GM12878 (cell line): ENCODE results near the gene CD69. TPM values are rescaled to one million over a fixed set of nuclear protein-coding genes. Genes with fewer than 3 reads are reported as not detected.

Experiments used
- BHLHE40 ChIP-seq, 2 experiments: fragments of 450-650 bp in 1 of 2; IDR thresholded peaks; 2 replicates each; pipeline ENCODE4 v1.6.1; 2011 to 2017; ENCODE audit warnings: low read depth in 2 of 2, borderline replicate concordance in 1 of 2, improper control_type of control experiment in 1 of 2, low read length in 1 of 2, mild to moderate bottlenecking in 1 of 2
- CREB1 ChIP-seq: IDR thresholded peaks from 2 replicates; pipeline ENCODE4 v1.6.1; 2012; ENCODE audit warnings: low read depth, mild to moderate bottlenecking, inconsistent platforms
- CTCF ChIP-seq, 3 experiments: IDR thresholded peaks in 2 of 3; conservative IDR thresholded peaks in 1 of 3; 2 replicates each; pipeline ENCODE4 v1.5.1; 2011; ENCODE audit warnings: low read depth in 3 of 3, low read length in 3 of 3, mild to moderate bottlenecking in 3 of 3, control low read depth in 2 of 3, moderate library complexity in 2 of 3, inconsistent platforms in 1 of 3, mixed read lengths in 1 of 3; ENCODE audit not compliant: control insufficient read depth in 2 of 3, insufficient read depth in 1 of 3; ENCODE audit errors: extremely low read depth in 1 of 3
- E2F4 ChIP-seq: IDR thresholded peaks from 2 replicates; pipeline ENCODE4 v1.6.1; 2012; ENCODE audit warnings: low read depth, low read length, improper control_type of control experiment
- HDAC6 ChIP-seq: fragments of 200-600 bp; sonication (generic); IDR thresholded peaks from one replicate; pipeline ENCODE4 v1.8.0; 2017; ENCODE audit warnings: antibody characterized with exemption; ENCODE audit not compliant: unreplicated experiment
- MTA2 ChIP-seq: fragments of 450-650 bp; IDR thresholded peaks from 2 replicates; pipeline ENCODE4 v1.6.1; 2016; ENCODE audit warnings: low read depth, mild to moderate bottlenecking, moderate library complexity
- PKNOX1 ChIP-seq: fragments of 450-650 bp; IDR thresholded peaks from 2 replicates; pipeline ENCODE4 v1.6.1; 2016; ENCODE audit warnings: mild to moderate bottlenecking
- PRDM15 ChIP-seq: fragments of 450-650 bp; formaldehyde crosslinking; IDR thresholded peaks from 2 replicates; pipeline ENCODE4 v1.4.0; 2020; ENCODE audit warnings: mild to moderate bottlenecking, moderate library complexity
- polyA plus RNA-seq, 11 experiments: library from polyadenylated mRNA; depleted of rRNA in 4 of 11; unstranded in 6 of 11; stranded (reverse) in 5 of 11; fragments of >200 nt; fragmentation: Nextera tagmentation in 4 of 11; fragmentation: Illumina TruSeq in 1 of 11; extraction: Ambion mirVana in 4 of 11; extraction: Trizol in 1 of 11; gene quantifications; 1 replicate in 1 of 11; 2 replicates in 10 of 11; pipeline versions ENCODE4 v1.2.1 to v1.2.3, GENCODE V29; 2011 to 2016; ENCODE audit warnings: inconsistent platforms in 2 of 11, missing spikeins in 2 of 11, low read depth in 1 of 11
- total RNA-seq, 4 experiments: library from RNA; depleted of rRNA in 3 of 4; stranded (reverse); fragments of >200 nt in 3 of 4; fragmentation: Illumina TruSeq in 1 of 4; extraction: Trizol in 1 of 4; gene quantifications; 2 replicates each; pipeline versions ENCODE4 v1.2.1 to v1.2.3, GENCODE V29; 2013 to 2021

CD69 gene
- total and polyA plus RNA-seq, 10 of the 15 experiments (the other 5 are each of a cell fraction or from before 2014, with no cell fraction given), result 7.3 to 156 (median 15.0) TPM

- TF ChIP-seq CTCF (IDR thresholded peaks at IDR 0.05 in 2 of 3, conservative IDR thresholded peaks at IDR 0.05 in 1 of 3; ENCODE audit: control insufficient read depth in 2 of 3, extremely low read depth in 1 of 3, insufficient read depth in 1 of 3, low read depth in 3 of 3, low read length in 3 of 3) (no peak), E2F4 (no peak), MTA2 (no peak), HDAC6 (no peak), PRDM15 (CRISPR knock-in tag) (no peak), BHLHE40 (IDR thresholded peaks at IDR 0.05; ENCODE audit: borderline replicate concordance in 1 of 2, low read depth in 2 of 2, low read length in 1 of 2) (no peak), PKNOX1 (no peak), CREB1 (no peak)
- TF ChIP-seq, all 136 proteins: peak for 0
These were observed 20.7 kb upstream of the CD69 start (continued) for GRCh38 chr12:9781360-9781759.
